GM12892 (cell line): ENCODE measurements around the gene NRXN2.

Experiments used
- POLR2A ChIP-seq: IDR thresholded peaks from 2 replicates; pipeline ENCODE4 v1.6.1; 2011; ENCODE audit warnings: low read depth, low read length, control low read depth
- TAF1 ChIP-seq: IDR thresholded peaks from 2 replicates; pipeline ENCODE4 v1.6.1; 2011; ENCODE audit warnings: low read depth, mild to moderate bottlenecking, control low read depth, low read length, borderline replicate concordance

DNA sequence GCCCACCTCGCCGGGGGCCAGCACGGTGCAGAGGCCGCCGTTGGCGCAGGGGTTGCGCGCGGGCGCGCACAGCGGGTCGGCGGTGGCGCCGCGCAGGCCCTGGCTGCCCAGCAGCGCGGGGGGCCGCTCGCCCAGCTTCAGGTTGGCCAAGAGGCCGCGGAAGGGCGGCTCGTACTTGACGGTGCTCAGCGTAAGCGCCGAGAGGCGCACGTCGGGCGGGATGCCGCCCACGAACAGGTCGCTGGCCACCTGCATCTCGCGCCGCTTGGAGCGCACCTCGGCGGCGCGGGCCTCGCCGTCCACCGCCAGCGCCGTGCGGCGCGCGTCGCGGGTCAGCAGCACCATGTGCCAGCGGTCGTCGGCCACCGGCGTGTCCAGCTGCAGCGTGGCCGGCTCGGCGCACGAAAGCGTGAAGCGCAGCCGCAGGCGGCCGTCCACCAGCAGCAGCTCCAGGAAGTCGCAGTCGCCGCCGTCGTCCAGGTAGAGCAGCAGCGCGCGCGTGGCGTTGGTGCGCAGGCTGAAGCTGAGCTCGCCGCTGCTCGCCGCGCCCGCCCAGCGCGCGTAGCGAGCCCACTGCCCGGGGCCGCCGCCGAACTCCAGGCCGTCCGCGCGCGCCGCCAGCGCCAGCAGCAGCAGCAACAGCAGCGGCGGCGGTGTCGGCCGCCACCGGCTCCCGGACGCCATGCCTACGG, 9.8 kb downstream of the NRXN2 start:
- TF ChIP-seq POLR2A (no peak), TAF1 (no peak)
